Measurements from ENCODE around the gene LTC4S.
A peak's percentile ranks its signal among the peaks of the same experiment; 100 is the strongest.

Gene LTC4S

DNA sequence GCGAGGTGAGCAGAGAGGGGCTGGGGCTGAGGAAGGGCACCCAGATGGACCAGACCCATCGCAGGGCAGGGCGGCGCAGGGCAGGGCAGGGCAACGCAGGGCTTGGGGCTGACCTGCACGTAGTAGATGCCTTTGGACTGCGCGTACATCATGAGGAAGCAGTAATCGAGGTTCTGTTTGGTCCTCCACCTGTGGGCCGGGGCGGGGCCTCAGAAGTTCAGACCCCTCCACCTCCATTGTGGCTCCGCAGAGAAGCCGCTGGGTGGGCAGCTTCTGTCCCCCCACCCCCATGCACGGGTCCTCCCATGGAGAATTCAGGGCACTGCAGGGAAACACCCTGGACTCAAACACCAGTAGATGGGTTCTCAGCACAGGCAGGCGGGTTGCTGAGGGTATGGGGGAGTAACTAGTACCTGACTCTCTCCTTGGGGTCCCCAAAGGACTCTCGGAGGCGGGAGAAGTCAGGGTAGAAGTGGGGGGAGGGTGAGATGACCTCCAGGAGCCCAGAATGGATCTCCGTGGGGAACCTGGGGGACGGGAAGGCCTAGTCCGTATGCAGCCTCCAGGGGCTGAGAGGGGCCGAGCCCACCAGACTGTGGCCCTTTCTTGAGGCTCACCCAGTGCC lies 6.4 kb downstream of the LTC4S start:
- no peak overlapping the region for H3K4me3 ChIP-seq (ENCODE audit: low read length)
- no peak for TF ChIP-seq CTCF (conservative IDR thresholded peaks at IDR 0.05; ENCODE audit: low read length)
- DNase-seq (ENCODE audit: low read depth): no peak

DNA sequence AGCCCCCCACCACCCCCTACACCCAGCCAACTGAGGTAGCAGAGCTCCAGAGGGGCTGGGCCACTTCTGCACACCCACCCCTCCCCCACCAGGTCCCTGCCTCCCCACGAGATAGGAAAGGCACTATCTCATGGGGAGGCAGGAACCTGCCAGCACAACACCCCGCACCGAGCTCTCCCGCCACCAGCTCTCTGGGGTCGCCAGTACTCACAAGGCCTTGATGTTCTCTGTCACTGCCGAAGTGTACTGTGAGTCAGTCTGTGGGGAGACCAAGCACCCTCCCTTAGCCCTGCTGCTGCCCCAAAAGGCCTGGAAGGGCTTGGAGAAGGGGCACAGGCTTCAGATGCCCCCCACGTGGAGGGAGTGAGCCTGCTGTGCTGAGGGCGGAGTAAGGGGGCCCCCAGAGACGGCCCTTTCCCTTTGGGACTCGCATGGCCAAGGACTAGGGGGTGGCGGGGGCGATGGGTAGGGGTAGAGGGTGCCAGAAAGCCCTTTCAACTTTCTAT lies 7.0 kb downstream of the LTC4S start:
- no peak for TF ChIP-seq CTCF (conservative IDR thresholded peaks at IDR 0.05; ENCODE audit: low read length)
- no peak overlapping the region for H3K4me3 ChIP-seq (ENCODE audit: low read length)
- no peak for DNase-seq (ENCODE audit: low read depth)

- DNase-seq (ENCODE audit: low read depth): peak; percentile 44
These were observed 7.8 kb downstream of the LTC4S start for GRCh38 chr5:179801304-179802206.

DNA sequence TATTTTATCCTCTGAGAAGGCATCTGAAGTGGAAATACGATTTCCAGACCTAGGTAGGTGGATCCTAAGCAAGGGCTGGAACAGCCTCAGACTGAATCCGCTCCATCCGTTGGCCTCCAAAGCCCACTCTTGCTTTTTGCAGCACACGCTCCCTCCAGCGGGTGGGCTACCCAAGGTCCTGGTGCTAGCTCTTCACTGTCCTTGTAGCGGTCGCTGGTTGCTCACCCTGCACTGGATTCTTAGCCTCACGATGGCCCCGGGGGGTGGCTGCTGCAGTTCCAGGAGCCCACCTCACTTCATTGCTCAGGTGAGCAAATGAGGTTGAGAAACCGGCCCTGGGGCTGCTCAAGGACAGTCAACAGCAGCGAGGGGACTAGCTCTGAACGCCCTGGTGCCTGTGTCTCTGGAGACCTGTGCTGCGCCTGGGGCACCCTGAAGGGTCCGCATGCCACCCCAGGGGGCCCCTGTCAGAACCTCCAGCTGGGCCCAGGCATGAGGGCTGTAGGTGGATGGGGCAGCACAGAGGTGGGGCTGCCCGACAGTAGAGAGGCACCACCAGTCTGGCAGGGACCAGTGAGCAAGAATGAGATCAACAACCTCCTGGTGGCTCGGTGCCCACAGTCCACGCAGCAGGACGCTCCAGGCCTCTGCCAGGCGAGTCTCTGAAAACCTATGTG lies 8.6 kb downstream of the LTC4S start:
- no peak overlapping the region for H3K4me3 ChIP-seq (ENCODE audit: low read length)
- no peak for TF ChIP-seq CTCF (conservative IDR thresholded peaks at IDR 0.05; ENCODE audit: low read length)
- DNase-seq (ENCODE audit: low read depth): no peak

More at GRCh38 chr5:179801304-179802206, 7.8 kb downstream of the LTC4S start:
- TF ChIP-seq CTCF (conservative IDR thresholded peaks at IDR 0.05; ENCODE audit: low read length): peak; percentile 56
- no peak overlapping the region for H3K4me3 ChIP-seq (ENCODE audit: low read length)

DNA sequence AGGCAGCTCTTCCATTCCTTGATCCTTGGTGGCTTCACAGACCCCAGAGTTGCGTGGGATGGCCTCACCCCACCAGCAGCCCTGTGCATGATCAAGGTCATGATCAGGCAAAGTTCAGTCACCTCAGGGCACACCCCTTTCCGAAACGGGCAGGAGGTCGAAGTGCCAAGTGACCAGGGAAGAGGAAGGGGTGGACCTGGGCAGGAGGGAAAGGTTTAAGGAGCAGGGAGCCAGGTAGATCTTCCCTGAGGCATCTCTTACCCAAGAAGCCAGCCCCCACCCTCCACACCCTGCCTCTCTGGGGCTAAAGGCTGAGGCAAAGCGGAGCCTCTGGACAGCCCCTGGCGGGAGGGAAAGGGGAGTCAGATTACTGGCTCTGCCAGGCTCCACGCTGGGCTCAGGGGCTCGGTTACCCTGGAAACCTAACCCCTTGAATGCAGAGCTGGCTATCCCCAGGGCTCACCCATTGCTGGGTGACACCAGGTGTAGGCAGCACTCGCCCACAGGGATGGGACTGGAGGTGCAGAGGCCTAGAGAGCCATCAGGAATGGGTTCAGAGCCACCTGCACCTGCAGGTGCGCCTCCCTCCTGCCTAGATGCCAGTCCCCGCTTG lies 9.3 kb downstream of the LTC4S start:
- TF ChIP-seq CTCF (conservative IDR thresholded peaks at IDR 0.05; ENCODE audit: low read length): no peak
- H3K4me3 ChIP-seq (ENCODE audit: low read length): no peak overlapping the region
- no peak for DNase-seq (ENCODE audit: low read depth)

DNA sequence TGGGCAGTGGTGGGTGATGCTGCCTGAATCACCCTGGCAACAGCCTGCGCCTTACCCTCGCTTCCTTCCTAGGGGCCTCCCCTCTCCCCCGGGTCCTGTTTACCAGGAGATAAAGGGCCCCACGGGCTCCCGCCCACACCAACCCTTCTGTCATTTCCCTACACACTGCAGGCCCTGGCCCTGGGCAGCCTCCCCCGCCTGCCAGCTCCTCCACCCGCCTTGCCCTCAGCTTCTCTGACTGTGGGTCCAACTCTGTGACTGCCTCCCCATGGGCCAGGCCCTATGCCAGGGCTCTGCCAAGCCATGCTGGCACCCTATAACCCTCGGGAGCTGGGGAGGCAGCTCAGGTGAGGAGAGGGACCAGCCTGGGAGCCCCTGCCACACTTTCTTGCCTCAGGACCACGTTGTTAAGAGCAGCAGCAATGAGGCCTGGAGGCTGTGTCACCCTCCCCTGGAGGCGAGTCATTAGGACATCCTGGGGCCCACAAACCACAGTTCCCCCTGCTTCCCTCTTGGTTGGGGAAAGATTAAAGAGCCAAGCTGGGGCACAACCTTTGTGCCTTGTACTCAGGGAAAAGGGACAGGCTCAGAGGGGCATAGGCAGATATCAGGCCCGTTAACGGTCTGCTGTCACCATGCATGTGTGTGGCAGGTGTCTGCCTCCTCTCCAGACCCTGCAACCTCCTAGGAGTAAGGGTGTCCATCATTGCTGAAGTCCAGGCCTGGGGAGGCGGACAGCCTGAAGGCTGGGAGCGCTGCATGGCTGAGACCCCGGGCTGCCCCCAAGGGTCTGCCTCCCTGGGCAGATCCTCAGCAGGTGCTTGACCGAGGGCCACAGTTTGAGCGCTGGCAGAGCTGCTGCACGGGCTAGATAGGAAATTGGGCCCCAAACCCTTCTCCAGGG lies 10.1 kb downstream of the LTC4S start:
- DNase-seq (ENCODE audit: low read depth): no peak
- TF ChIP-seq CTCF (conservative IDR thresholded peaks at IDR 0.05; ENCODE audit: low read length): no peak
- H3K4me3 ChIP-seq (ENCODE audit: low read length): peak overlapping the region; percentile 10
